Measurements from ENCODE around the gene REEP2. TPM values are rescaled to one million over a fixed set of nuclear protein-coding genes. Genes with fewer than 3 reads are reported as not detected.

Gene REEP2
- total and polyA plus RNA-seq, 8 donors = 0.41 to 22.6 (median 2.3) TPM

GRCh38 chr5:138448481-138449398 is 9.9 kb downstream of the REEP2 start:
- Histone ChIP-seq H3K4me1 (no peaks in the 10 kb centered on the region), H3K27ac (no peak overlapping the region), H3K4me3 (no peak overlapping the region), H3K27me3 (no peaks in the 10 kb centered on the region), H3K9me3 (no peaks in the 10 kb centered on the region), H3K36me3 (no peaks in the 10 kb centered on the region)
- intact Hi-C loops (cut with DNase I) = loop anchor here in 1 of 3 donors (5.0 kb wide), 1 partner anchor 54 kb away; no protein-coding TSS in a partner anchor
- TF ChIP-seq CTCF (IDR thresholded peaks at IDR 0.05) = no peak
- DNase-seq (peak in 1 of 6 donors; percentile 34), FAIRE-seq (no peak), ATAC-seq (peak in 2 of 4 donors; percentile 15 to 29)
- 65 to 79% methylated on average over 7 to 9 of the region's 9 CpGs for WGBS, 2 donors

- intact Hi-C loops (cut with DNase I) = loop anchor here (5.0 to 10.0 kb wide), 3 partner anchors 53 to 105 kb away; no protein-coding TSS in a partner anchor
- Histone ChIP-seq H3K4me1 (no peaks in the 10 kb centered on the region), H3K27me3 (no peaks in the 10 kb centered on the region), H3K9me3 (no peaks in the 10 kb centered on the region), H3K36me3 (no peaks in the 10 kb centered on the region), H3K27ac (no peak overlapping the region), H3K4me3 (no peak overlapping the region)
- TF ChIP-seq CTCF (IDR thresholded peaks at IDR 0.05) = peak; percentile 90 to 95 (median 94)
- ATAC-seq (peak; percentile 94 to 99 (median 96)), FAIRE-seq (no peak), DNase-seq (peak; percentile 76 to 97 (median 90))
- 16 to 23% methylated on average over 14 to 22 of the region's 22 CpGs for WGBS, 2 donors
Measured at GRCh38 chr5:138449501-138450239, 10.8 kb downstream of the REEP2 start.

- no peak for ATAC-seq
- TF ChIP-seq CTCF (IDR thresholded peaks at IDR 0.05) = no peak
- intact Hi-C loops (cut with DNase I) = loop anchor here (5.0 to 10.0 kb wide), 3 partner anchors 51 to 104 kb away; no protein-coding TSS in a partner anchor
- H3K27ac ChIP-seq = no peak overlapping the region
- no peaks in the 10 kb centered on the region for H3K27me3 ChIP-seq
- peak in 1 of 6 donors; percentile 29 for DNase-seq
- WGBS, 2 donors = 87 to 88% methylated on average over 5 of the region's 5 CpGs
- no peaks in the 10 kb centered on the region for H3K9me3 ChIP-seq
- H3K4me3 ChIP-seq = no peak overlapping the region
- no peaks in the 10 kb centered on the region for H3K36me3 ChIP-seq
- no peak for FAIRE-seq
- H3K4me1 ChIP-seq = no peaks in the 10 kb centered on the region
Measured at GRCh38 chr5:138450971-138451370, 12.1 kb downstream of the REEP2 start.

- DNase-seq (no peak), ATAC-seq (no peak), FAIRE-seq (no peak)
- no peaks in the 10 kb centered on the region for H3K4me1 ChIP-seq
- no peaks in the 10 kb centered on the region for H3K27me3 ChIP-seq
- H3K9me3 ChIP-seq = no peaks in the 10 kb centered on the region
- H3K4me3 ChIP-seq = no peak overlapping the region
- TF ChIP-seq CTCF (IDR thresholded peaks at IDR 0.05) = no peak
- WGBS, 2 donors = 86 to 94% methylated on average over 6 of the region's 6 CpGs
- H3K27ac ChIP-seq = no peak overlapping the region
- intact Hi-C loops (cut with DNase I) = loop anchor here (5.0 to 10.0 kb wide), 3 partner anchors 50 to 102 kb away; no protein-coding TSS in a partner anchor
- no peaks in the 10 kb centered on the region for H3K36me3 ChIP-seq
Measured at GRCh38 chr5:138452720-138453119, 13.9 kb downstream of the REEP2 start.
